ENCODE results near the gene ARHGAP42. TPM values are rescaled to one million over a fixed set of nuclear protein-coding genes. Genes with fewer than 3 reads are reported as not detected.
A peak's percentile ranks its signal among the peaks of the same experiment; 100 is the strongest.

ARHGAP42 gene
- total RNA-seq, 1 experiment from 2014 or later, result 39.1 TPM

DNA sequence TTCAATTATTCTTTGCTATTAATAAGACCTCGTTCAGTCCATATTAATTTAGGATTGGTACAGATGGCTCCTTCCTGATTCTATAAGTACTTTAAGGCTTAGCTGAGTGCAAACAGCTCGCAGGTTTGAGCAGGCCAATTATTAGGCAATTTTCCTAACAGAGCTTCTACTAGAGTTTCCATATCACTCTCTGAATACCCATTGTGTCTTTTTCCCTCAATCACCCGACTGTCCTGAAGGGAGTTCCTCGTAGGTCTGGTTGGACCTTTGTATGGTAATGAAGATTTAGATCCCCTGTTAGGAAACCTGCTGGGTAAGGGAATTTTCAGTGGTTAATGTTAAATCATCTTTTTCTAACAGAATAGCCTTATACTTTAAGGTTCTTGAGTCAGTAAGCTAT lies 61.1 kb downstream of the ARHGAP42 start:
- Histone ChIP-seq H2BK20ac (ENCODE audit: low read depth, low read length, poor library complexity, severe bottlenecking) (no peak overlapping the region), H4K5ac (ENCODE audit: insufficient read length, low read depth, low read length) (no peak overlapping the region), H3K27ac (ENCODE audit: insufficient read length, low read depth, low read length) (no peak overlapping the region), H3K79me1 (ENCODE audit: insufficient read depth, low read depth, low read length, poor library complexity, severe bottlenecking) (no peaks in the 10 kb centered on the region), H2AFZ (ENCODE audit: low read length) (no peak overlapping the region), H4K20me1 (ENCODE audit: control insufficient read depth, insufficient read depth, insufficient read length) (no peaks in the 10 kb centered on the region), H3K4me1 (ENCODE audit: insufficient read depth, low read length) (peaks cover 3% of the 10 kb centered on the region; the same call in 1 of the 2 replicates), H2AK5ac (ENCODE audit: insufficient read length, low read length) (no peak overlapping the region), H3K9me3 (ENCODE audit: control insufficient read depth, low read depth, low read length) (peaks cover 10% of the 10 kb centered on the region), H3K79me2 (ENCODE audit: insufficient read depth, low read length) (no peaks in the 10 kb centered on the region; the same call in 1 of the 2 replicates), H3K23ac (ENCODE audit: insufficient read length, low read depth, low read length) (no peak overlapping the region), H2BK12ac (ENCODE audit: insufficient read length, low read depth, low read length) (no peak overlapping the region), H3K4ac (ENCODE audit: low read depth, low read length) (no peak overlapping the region), H3K27me3 (ENCODE audit: insufficient read depth, low read length) (no peaks in the 10 kb centered on the region), H3K4me2 (ENCODE audit: insufficient read depth, insufficient read length, low read length) (no peak overlapping the region), H2BK15ac (ENCODE audit: low read depth, low read length) (no peak overlapping the region), H3K18ac (ENCODE audit: insufficient read length, low read depth, low read length) (no peak overlapping the region), H2BK120ac (ENCODE audit: low read depth, low read length, poor library complexity, severe bottlenecking) (no peak overlapping the region), H3K14ac (ENCODE audit: insufficient read depth, low read length) (no peak overlapping the region), H2BK5ac (ENCODE audit: insufficient read length, low read length) (no peak overlapping the region), H3K9ac (ENCODE audit: extremely low read depth, insufficient read length, low read length) (no peak overlapping the region), H4K91ac (ENCODE audit: insufficient read length, low read depth, low read length) (no peak overlapping the region), H3K56ac (ENCODE audit: insufficient read length, low read depth, low read length) (no peak overlapping the region), H3K23me2 (ENCODE audit: insufficient read length, low read depth, low read length, poor library complexity, severe bottlenecking) (no peaks in the 10 kb centered on the region), H3T11ph (ENCODE audit: low read length) (no peak overlapping the region), H4K8ac (replicated peaks; ENCODE audit: insufficient read length, low read depth, low read length) (no peak overlapping the region)
- H3K4me3 Mint-ChIP-seq, result no peak overlapping the region; a peak in 1 of 5 replicates
- H3K36me3 Mint-ChIP-seq (ENCODE audit: insufficient read depth in 1 of 3, low read depth in 3 of 3), result peaks cover 23 to 33% (median 24%) of the 10 kb centered on the region in 3 experiments
- H3K9me3 Mint-ChIP-seq, result peaks cover 13 to 18% of the 10 kb centered on the region in 2 experiments
- DNase-seq, result no peak
- no peaks in the 10 kb centered on the region for H3K27me3 Mint-ChIP-seq (ENCODE audit: low read depth)
- peak overlapping the region; percentile 66 to 98 (median 94); a peak in 5 of 7 replicates for H3K27ac Mint-ChIP-seq
- TF ChIP-seq, protein P1, sequence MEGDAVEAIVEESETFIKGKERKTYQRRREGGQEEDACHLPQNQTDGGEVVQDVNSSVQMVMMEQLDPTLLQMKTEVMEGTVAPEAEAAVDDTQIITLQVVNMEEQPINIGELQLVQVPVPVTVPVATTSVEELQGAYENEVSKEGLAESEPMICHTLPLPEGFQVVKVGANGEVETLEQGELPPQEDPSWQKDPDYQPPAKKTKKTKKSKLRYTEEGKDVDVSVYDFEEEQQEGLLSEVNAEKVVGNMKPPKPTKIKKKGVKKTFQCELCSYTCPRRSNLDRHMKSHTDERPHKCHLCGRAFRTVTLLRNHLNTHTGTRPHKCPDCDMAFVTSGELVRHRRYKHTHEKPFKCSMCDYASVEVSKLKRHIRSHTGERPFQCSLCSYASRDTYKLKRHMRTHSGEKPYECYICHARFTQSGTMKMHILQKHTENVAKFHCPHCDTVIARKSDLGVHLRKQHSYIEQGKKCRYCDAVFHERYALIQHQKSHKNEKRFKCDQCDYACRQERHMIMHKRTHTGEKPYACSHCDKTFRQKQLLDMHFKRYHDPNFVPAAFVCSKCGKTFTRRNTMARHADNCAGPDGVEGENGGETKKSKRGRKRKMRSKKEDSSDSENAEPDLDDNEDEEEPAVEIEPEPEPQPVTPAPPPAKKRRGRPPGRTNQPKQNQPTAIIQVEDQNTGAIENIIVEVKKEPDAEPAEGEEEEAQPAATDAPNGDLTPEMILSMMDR (conservative IDR thresholded peaks at IDR 0.05), result no peak
- peaks cover 77 to 80% of the 10 kb centered on the region in 2 experiments for H3K4me1 Mint-ChIP-seq
- no CpG with 5 or more reads among the region's 4 CpGs for WGBS (ENCODE audit: extremely low coverage, insufficient read length, low lambda C conversion rate)

Measured in H9 (cell line).